PFSK-1 (cell line): ENCODE results near the gene HSPA12B.

Source experiments
- FOXP2 ChIP-seq: optimal IDR thresholded peaks from 2 replicates; pipeline ENCODE3; 2011; ENCODE audit warnings: borderline replicate concordance, control low read depth, inconsistent platforms; ENCODE audit not compliant: insufficient read depth; ENCODE audit errors: extremely low read length, extremely low read depth
- POLR2AphosphoS5 ChIP-seq: IDR thresholded peaks from 2 replicates; pipeline ENCODE4 v1.6.1; 2012; ENCODE audit warnings: low read depth, mild to moderate bottlenecking, control low read depth, low read length, moderate library complexity
- SIN3A ChIP-seq: IDR thresholded peaks from 2 replicates; pipeline ENCODE4 v1.6.1; 2012; ENCODE audit warnings: mild to moderate bottlenecking, low read length, moderate library complexity, borderline replicate concordance; ENCODE audit not compliant: insufficient read depth
- TAF1 ChIP-seq: IDR thresholded peaks from 2 replicates; pipeline ENCODE4 v1.6.1; 2012; ENCODE audit warnings: low read length, control low read depth, borderline replicate concordance; ENCODE audit not compliant: insufficient read depth
- TF ChIP-seq, protein P1 (sequence below), 2 experiments: IDR thresholded peaks; 2 replicates each; pipeline versions ENCODE4 v1.6.1 to v1.8.0; 2011 to 2012; ENCODE audit warnings: low read depth in 2 of 2, low read length in 2 of 2, control low read depth in 1 of 2, inconsistent platforms in 1 of 2, mild to moderate bottlenecking in 1 of 2, moderate library complexity in 1 of 2; ENCODE audit not compliant: insufficient read depth in 1 of 2

The HSPA12B gene

GRCh38 chr20:3749689-3750531, 17.4 kb downstream of the HSPA12B start:
- TF ChIP-seq, protein P1, sequence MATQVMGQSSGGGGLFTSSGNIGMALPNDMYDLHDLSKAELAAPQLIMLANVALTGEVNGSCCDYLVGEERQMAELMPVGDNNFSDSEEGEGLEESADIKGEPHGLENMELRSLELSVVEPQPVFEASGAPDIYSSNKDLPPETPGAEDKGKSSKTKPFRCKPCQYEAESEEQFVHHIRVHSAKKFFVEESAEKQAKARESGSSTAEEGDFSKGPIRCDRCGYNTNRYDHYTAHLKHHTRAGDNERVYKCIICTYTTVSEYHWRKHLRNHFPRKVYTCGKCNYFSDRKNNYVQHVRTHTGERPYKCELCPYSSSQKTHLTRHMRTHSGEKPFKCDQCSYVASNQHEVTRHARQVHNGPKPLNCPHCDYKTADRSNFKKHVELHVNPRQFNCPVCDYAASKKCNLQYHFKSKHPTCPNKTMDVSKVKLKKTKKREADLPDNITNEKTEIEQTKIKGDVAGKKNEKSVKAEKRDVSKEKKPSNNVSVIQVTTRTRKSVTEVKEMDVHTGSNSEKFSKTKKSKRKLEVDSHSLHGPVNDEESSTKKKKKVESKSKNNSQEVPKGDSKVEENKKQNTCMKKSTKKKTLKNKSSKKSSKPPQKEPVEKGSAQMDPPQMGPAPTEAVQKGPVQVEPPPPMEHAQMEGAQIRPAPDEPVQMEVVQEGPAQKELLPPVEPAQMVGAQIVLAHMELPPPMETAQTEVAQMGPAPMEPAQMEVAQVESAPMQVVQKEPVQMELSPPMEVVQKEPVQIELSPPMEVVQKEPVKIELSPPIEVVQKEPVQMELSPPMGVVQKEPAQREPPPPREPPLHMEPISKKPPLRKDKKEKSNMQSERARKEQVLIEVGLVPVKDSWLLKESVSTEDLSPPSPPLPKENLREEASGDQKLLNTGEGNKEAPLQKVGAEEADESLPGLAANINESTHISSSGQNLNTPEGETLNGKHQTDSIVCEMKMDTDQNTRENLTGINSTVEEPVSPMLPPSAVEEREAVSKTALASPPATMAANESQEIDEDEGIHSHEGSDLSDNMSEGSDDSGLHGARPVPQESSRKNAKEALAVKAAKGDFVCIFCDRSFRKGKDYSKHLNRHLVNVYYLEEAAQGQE (IDR thresholded peaks at IDR 0.05; ENCODE audit: insufficient read depth in 1 of 2, low read depth in 2 of 2, low read length in 2 of 2) = no peak
- no peak for TF ChIP-seq FOXP2
- TF ChIP-seq TAF1 = no peak
- TF ChIP-seq POLR2AphosphoS5 = no peak
- TF ChIP-seq SIN3A = no peak

DNA sequence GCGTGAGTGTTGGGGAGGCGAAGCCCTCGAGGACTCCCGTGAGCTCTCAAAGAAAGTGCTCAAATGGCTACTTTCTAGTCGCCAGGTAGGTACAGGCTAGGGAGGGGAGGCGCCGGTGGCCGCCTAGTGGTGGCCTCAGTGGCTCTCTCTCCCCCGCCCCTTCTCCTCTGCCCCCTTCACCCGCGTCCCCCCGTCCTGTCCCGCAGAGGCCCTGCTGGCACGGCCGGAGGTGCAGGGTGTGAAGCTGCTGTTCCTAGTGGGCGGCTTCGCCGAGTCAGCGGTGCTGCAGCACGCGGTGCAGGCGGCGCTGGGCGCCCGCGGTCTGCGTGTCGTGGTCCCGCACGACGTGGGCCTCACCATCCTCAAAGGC, 18.8 kb downstream of the HSPA12B start:
- TF ChIP-seq, protein P1 (IDR thresholded peaks at IDR 0.05; ENCODE audit: insufficient read depth in 1 of 2, low read depth in 2 of 2, low read length in 2 of 2) = no peak
- TF ChIP-seq FOXP2 (no peak), TAF1 (no peak), SIN3A (no peak), POLR2AphosphoS5 (no peak)

- TF ChIP-seq POLR2AphosphoS5 (no peak), FOXP2 (no peak), SIN3A (no peak), TAF1 (no peak)
- TF ChIP-seq, protein P1 (IDR thresholded peaks at IDR 0.05; ENCODE audit: insufficient read depth in 1 of 2, low read depth in 2 of 2, low read length in 2 of 2) = no peak
These were observed 19.3 kb downstream of the HSPA12B start for GRCh38 chr20:3751675-3752385.

DNA sequence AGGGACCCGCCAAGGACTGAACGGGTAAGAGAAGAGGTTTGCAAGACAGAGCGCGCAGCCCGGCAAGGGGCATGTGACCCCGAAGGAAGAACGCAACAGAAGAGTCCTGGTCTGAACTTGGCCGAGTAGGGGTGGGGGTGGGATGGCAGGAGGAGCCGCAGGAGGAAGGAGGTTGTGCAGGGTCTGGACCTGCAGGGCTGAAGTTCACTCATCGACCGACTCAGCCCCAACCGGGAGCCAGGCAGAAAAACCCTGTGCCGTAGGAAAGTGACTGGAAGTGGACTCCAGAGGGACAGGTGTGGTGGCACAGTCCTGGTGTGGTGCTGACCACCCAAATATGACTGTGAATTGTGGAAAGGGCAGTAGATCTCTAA, 19.9 kb downstream of the HSPA12B start:
- TF ChIP-seq SIN3A (no peak), POLR2AphosphoS5 (no peak), TAF1 (no peak), FOXP2 (no peak)
- TF ChIP-seq, protein P1 (IDR thresholded peaks at IDR 0.05; ENCODE audit: insufficient read depth in 1 of 2, low read depth in 2 of 2, low read length in 2 of 2) = no peak
